K562 (cell line): ENCODE measurements around the gene LTA. TPM values are rescaled to one million over a fixed set of nuclear protein-coding genes. Genes with fewer than 3 reads are reported as not detected.

Experiments
- ARNT ChIP-seq, 2 experiments: fragments of 450-650 bp; IDR thresholded peaks; 2 replicates each; pipeline ENCODE4 v1.6.1; 2016; ENCODE audit warnings: mild to moderate bottlenecking in 1 of 2
- ELF2 ChIP-seq: fragments of 250-450 bp; sonication (Bioruptor Pico); IDR thresholded peaks from 2 replicates; pipeline ENCODE4 v1.5.0; 2021; ENCODE audit warnings: mild to moderate bottlenecking
- FOXA1 ChIP-seq: fragments of 450-650 bp; IDR thresholded peaks from 2 replicates; pipeline ENCODE4 v1.6.1; 2016; ENCODE audit warnings: mild to moderate bottlenecking, borderline replicate concordance
- FOXK1 ChIP-seq: sonication (generic); formaldehyde crosslinking; IDR thresholded peaks from 2 replicates; pipeline ENCODE4 v1.8.0; 2022; ENCODE audit warnings: missing genetic modification reagents, mild to moderate bottlenecking, borderline replicate concordance
- NCOA4 ChIP-seq: fragments of 450-650 bp; IDR thresholded peaks from 2 replicates; pipeline ENCODE4 v1.6.1; 2018; ENCODE audit warnings: mild to moderate bottlenecking; ENCODE audit not compliant: partially characterized antibody
- NR3C1 ChIP-seq: sonication (generic); formaldehyde crosslinking; IDR thresholded peaks from 2 replicates; pipeline ENCODE4 v1.8.1; 2022; ENCODE audit warnings: missing genetic modification reagents
- RBM15 ChIP-seq: fragments of 200-400 bp; formaldehyde crosslinking; IDR thresholded peaks from 2 replicates; pipeline ENCODE4 v1.6.1; 2018; ENCODE audit warnings: mild to moderate bottlenecking, low read length, moderate library complexity; ENCODE audit not compliant: insufficient read depth
- RBM39 ChIP-seq: fragments of 200-400 bp; formaldehyde crosslinking; optimal IDR thresholded peaks from 2 replicates; pipeline ENCODE3; 2018; ENCODE audit warnings: low read depth, low read length
- THAP12 ChIP-seq: fragments of 250-450 bp; sonication (Bioruptor Pico); IDR thresholded peaks from 2 replicates; pipeline ENCODE4 v1.9.0; 2021; ENCODE audit warnings: mild to moderate bottlenecking, inconsistent platforms
- TRIM24 ChIP-seq, 2 experiments: fragments of 450-650 bp; IDR thresholded peaks; 2 replicates each; pipeline ENCODE4 v1.6.1; 2016
- TRIM28 ChIP-seq: fragments of 450-650 bp; IDR thresholded peaks from 2 replicates; pipeline ENCODE4 v1.6.1; 2017
- ZBTB43 ChIP-seq: sonication (generic); formaldehyde crosslinking; IDR thresholded peaks from 2 replicates; pipeline ENCODE4 v1.8.0; 2023; ENCODE audit warnings: mild to moderate bottlenecking, missing genetic modification reagents
- ZNF140 ChIP-seq: fragments of 250-450 bp; sonication (Bioruptor Pico); IDR thresholded peaks from 2 replicates; pipeline ENCODE4 v1.8.0; 2021; ENCODE audit warnings: moderate library complexity, mild to moderate bottlenecking, inconsistent platforms
- ZNF232 ChIP-seq: sonication (generic); formaldehyde crosslinking; IDR thresholded peaks from 2 replicates; pipeline ENCODE4 v1.8.0; 2022; ENCODE audit warnings: mild to moderate bottlenecking, missing genetic modification reagents
- ZNF76 ChIP-seq: fragments of 250-450 bp; sonication (Bioruptor Pico); IDR thresholded peaks from 2 replicates; pipeline ENCODE4 v1.4.0; 2020; ENCODE audit warnings: mild to moderate bottlenecking, moderate library complexity, borderline replicate concordance
- polyA plus RNA-seq, 8 experiments: library from polyadenylated mRNA; depleted of rRNA in 4 of 8; stranded (reverse) in 5 of 8; unstranded in 3 of 8; fragments of >200 nt; fragmentation: Nextera tagmentation in 2 of 8; fragmentation: Illumina TruSeq in 1 of 8; extraction: Ambion mirVana in 2 of 8; extraction: Trizol in 1 of 8; gene quantifications; 2 replicates each; pipeline versions ENCODE4 v1.2.1 to v1.2.3, GENCODE V29; 2011 to 2014; ENCODE audit warnings: inconsistent platforms in 1 of 8, missing spikeins in 1 of 8
- total RNA-seq, 7 experiments: library from RNA; depleted of rRNA in 6 of 7; stranded (reverse); fragments of >200 nt in 6 of 7; fragmentation: Illumina TruSeq in 2 of 7; extraction: Trizol in 2 of 7; gene quantifications; 2 replicates each; pipeline versions ENCODE4 v1.2.1 to v1.2.3, GENCODE V29; 2011 to 2021; ENCODE audit warnings: low replicate concordance in 1 of 7
- TF ChIP-seq, protein P1 (sequence below): sonication (generic); formaldehyde crosslinking; IDR thresholded peaks from 2 replicates; pipeline ENCODE4 v1.9.0; 2022; ENCODE audit warnings: mild to moderate bottlenecking, missing genetic modification reagents
- TF ChIP-seq, protein P2 (sequence below): IDR thresholded peaks from 2 replicates; pipeline ENCODE4 v1.6.1; 2012; ENCODE audit warnings: low read depth, low read length, improper control_type of control experiment, borderline replicate concordance
- TF ChIP-seq, protein P3 (sequence below): fragments of 250-450 bp; sonication (Bioruptor Pico); IDR thresholded peaks from 2 replicates; pipeline ENCODE4 v1.5.0; 2021; ENCODE audit warnings: mild to moderate bottlenecking, moderate library complexity

Gene LTA
- total and polyA plus RNA-seq, 9 of the 15 experiments (the other 6 are each of a cell fraction or from before 2014, with no cell fraction given), result 0.80 TPM; not detected in 8

- TF ChIP-seq FOXA1, result no peak
- TF ChIP-seq ZNF76 (CRISPR knock-in tag), result peak; percentile 85
- TF ChIP-seq ZBTB43, result no peak
- TF ChIP-seq, protein P1, sequence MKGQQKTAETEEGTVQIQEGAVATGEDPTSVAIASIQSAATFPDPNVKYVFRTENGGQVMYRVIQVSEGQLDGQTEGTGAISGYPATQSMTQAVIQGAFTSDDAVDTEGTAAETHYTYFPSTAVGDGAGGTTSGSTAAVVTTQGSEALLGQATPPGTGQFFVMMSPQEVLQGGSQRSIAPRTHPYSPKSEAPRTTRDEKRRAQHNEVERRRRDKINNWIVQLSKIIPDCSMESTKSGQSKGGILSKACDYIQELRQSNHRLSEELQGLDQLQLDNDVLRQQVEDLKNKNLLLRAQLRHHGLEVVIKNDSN (CRISPR knock-in tag), result peak; percentile 47; the same call in 1 of the 2 replicates
- TF ChIP-seq TRIM24 (IDR thresholded peaks at IDR 0.05), result peak in 1 of 2 experiments; percentile 8; a peak in 1 of 4 replicates
- peak in 1 of 2 experiments; percentile 58; a peak in 1 of 4 replicates for TF ChIP-seq ARNT (IDR thresholded peaks at IDR 0.05)
- TF ChIP-seq RBM15, result no peak
- TF ChIP-seq TRIM28, result no peak; the same call in 1 of the 2 replicates
- TF ChIP-seq ELF2 (CRISPR knock-in tag), result no peak
- no peak for TF ChIP-seq ZNF140 (CRISPR knock-in tag)
- TF ChIP-seq FOXK1 (CRISPR knock-in tag), result no peak
- TF ChIP-seq NCOA4, result no peak
- TF ChIP-seq, protein P2, sequence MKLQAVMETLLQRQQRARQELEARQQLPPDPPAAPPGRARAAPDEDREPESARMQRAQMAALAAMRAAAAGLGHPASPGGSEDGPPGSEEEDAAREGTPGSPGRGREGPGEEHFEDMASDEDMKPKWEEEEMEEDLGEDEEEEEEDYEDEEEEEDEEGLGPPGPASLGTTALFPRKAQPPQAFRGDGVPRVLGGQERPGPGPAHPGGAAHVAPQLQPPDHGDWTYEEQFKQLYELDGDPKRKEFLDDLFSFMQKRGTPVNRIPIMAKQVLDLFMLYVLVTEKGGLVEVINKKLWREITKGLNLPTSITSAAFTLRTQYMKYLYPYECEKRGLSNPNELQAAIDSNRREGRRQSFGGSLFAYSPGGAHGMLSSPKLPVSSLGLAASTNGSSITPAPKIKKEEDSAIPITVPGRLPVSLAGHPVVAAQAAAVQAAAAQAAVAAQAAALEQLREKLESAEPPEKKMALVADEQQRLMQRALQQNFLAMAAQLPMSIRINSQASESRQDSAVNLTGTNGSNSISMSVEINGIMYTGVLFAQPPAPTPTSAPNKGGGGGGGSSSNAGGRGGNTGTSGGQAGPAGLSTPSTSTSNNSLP, result no peak
- TF ChIP-seq, protein P3, sequence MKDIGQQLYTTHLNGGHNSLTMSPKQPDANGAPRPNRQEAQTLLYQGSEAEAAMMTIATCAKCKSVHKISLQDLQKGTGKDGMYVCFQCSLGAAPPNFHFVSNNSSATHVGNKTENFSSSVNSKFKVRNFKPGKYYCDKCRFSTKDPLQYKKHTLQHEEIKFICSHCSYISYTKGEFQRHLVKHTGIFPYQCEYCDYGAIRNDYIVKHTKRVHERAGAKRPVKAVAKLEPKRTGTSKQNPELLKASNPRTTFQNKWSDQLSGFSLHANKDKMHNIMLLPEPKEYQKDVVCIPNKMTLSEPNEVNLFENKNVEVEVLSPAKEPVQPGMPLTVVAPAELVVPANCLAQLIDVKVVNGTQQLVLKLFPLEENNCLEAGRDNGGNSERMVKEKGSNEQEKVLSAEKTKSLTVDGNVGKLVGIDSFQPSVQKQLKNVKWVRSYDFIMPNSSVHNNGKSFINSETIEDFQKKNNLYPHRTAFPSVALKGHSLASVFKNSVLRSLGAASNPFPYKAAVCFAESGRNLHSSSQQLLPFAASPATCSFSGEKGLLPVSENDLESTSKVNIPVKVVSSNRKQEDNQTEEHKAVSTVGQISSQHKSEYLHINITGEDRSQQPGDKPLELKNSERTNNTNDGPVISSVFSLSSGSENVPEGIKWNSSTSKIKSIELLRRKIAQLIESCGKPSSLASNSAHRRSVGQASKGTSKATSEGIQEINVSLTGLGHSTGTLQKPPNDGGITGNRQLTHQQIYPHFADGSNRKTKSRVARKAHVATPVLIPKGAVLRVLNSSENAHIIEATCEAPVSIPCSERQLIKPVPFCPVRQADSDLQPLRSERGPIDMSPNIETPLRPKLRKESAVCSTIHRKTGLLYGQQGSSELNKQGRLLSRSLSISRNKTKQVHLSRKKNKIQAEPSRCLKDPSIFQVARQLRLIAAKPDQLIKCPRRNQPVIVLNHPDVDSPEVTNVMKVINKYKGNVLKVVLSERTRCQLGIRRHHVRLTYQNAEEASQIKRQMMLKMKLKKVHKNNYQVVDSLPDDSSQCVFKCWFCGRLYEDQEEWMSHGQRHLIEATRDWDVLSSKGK (CRISPR knock-in tag), result no peak
- TF ChIP-seq ZNF232 (CRISPR knock-in tag), result no peak
- peak; percentile 96 for TF ChIP-seq THAP12 (CRISPR knock-in tag)
- no peak for TF ChIP-seq NR3C1 (CRISPR knock-in tag)
- no peak for TF ChIP-seq RBM39
Measured at GRCh38 chr6:31619805-31620585, 47.9 kb downstream of the LTA start (continued).
